ENCODE results near the gene ADISSP. TPM values are rescaled to one million over a fixed set of nuclear protein-coding genes. Genes with fewer than 3 reads are reported as not detected.

The ADISSP gene
- total and polyA plus RNA-seq, 9 of the 15 experiments (the other 6 are each of a cell fraction or from before 2014, with no cell fraction given), result 1.4 to 70.6 (median 23.4) TPM

DNA sequence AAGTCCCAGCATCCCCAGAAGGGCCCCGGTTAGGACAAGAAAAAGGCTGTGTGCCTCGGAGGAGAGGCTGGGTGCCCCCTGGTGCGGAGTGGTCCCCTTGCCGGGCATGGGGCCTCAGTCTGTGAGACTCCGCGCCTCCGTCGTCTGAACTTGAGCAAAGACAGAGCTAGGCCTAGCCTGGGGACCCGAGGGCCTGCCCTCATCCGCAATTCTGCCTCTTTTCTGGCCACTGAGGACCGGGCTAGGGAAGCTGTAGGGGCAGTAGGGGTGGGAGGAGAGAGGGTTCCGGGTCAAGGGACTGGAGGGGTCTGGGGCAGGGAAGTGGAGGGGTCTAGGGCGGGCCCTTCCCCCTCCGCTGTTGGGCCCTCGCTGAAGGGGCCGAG lies 35.6 kb downstream of the ADISSP start:
- in situ Hi-C loops (cut with MboI), result no loop called here
- intact Hi-C loops (cut with micrococcal nuclease), result no loop called here
- no peak overlapping the region for H3K4me3 ChIP-seq
- H3K9me3 ChIP-seq (replicated peaks; ENCODE audit: control insufficient read depth, insufficient read depth, low read depth, low read length), result no peaks in the 10 kb centered on the region
- no peak for ATAC-seq
- H4K20me1 ChIP-seq (replicated peaks; ENCODE audit: control insufficient read depth, insufficient read depth, low read length), result no peaks in the 10 kb centered on the region
- BruUV-seq (replicated peaks), result no TSS peak
- H3K27ac ChIP-seq (ENCODE audit: extremely low read depth, low read depth, low read length), result no peak overlapping the region
- no peaks in the 10 kb centered on the region for H3K36me3 ChIP-seq (ENCODE audit: control insufficient read depth, insufficient read depth, low read length)
- no peak overlapping the region for H3K9ac ChIP-seq (ENCODE audit: insufficient read depth in 1 of 2, low read depth in 2 of 2, low read length in 2 of 2)
- ChIA-PET POLR2A (no interaction called here), CTCF (ENCODE audit: low intra/inter-chr PET ratio) (no interaction called here)
- no peaks in the 10 kb centered on the region for H3K79me2 ChIP-seq (ENCODE audit: control insufficient read depth, insufficient read depth, low read length)
- peaks cover 4 to 34% of the 10 kb centered on the region in 2 experiments; a peak in 3 of 5 replicates for H3K27me3 ChIP-seq (ENCODE audit: control insufficient read depth in 2 of 2, insufficient read depth in 2 of 2, low read length in 2 of 2)
- no peak overlapping the region for H2AFZ ChIP-seq (ENCODE audit: low read depth, low read length)
- no peaks in the 10 kb centered on the region for H3K9me1 ChIP-seq (ENCODE audit: control insufficient read depth, insufficient read depth, low read length)
- H3K4me2 ChIP-seq (ENCODE audit: insufficient read depth, low read length), result no peak overlapping the region
- TF ChIP-seq ZNF644 (tag; IDR thresholded peaks at IDR 0.05; ENCODE audit: low read depth), result no peak
- TF ChIP-seq, protein P1, sequence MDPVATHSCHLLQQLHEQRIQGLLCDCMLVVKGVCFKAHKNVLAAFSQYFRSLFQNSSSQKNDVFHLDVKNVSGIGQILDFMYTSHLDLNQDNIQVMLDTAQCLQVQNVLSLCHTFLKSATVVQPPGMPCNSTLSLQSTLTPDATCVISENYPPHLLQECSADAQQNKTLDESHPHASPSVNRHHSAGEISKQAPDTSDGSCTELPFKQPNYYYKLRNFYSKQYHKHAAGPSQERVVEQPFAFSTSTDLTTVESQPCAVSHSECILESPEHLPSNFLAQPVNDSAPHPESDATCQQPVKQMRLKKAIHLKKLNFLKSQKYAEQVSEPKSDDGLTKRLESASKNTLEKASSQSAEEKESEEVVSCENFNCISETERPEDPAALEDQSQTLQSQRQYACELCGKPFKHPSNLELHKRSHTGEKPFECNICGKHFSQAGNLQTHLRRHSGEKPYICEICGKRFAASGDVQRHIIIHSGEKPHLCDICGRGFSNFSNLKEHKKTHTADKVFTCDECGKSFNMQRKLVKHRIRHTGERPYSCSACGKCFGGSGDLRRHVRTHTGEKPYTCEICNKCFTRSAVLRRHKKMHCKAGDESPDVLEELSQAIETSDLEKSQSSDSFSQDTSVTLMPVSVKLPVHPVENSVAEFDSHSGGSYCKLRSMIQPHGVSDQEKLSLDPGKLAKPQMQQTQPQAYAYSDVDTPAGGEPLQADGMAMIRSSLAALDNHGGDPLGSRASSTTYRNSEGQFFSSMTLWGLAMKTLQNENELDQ (CRISPR knock-in tag; IDR thresholded peaks at IDR 0.05; ENCODE audit: borderline replicate concordance), result no peak
- TF ChIP-seq ATF1 (CRISPR knock-in tag; IDR thresholded peaks at IDR 0.05), result no peak
- TF ChIP-seq ATF1 (tag; IDR thresholded peaks at IDR 0.05), result no peak
- no peak for TF ChIP-seq NCOA4 (IDR thresholded peaks at IDR 0.05; ENCODE audit: partially characterized antibody)
- no peak for TF ChIP-seq RUNX1 (IDR thresholded peaks at IDR 0.05; ENCODE audit: low read depth)
- TF ChIP-seq, protein P2, sequence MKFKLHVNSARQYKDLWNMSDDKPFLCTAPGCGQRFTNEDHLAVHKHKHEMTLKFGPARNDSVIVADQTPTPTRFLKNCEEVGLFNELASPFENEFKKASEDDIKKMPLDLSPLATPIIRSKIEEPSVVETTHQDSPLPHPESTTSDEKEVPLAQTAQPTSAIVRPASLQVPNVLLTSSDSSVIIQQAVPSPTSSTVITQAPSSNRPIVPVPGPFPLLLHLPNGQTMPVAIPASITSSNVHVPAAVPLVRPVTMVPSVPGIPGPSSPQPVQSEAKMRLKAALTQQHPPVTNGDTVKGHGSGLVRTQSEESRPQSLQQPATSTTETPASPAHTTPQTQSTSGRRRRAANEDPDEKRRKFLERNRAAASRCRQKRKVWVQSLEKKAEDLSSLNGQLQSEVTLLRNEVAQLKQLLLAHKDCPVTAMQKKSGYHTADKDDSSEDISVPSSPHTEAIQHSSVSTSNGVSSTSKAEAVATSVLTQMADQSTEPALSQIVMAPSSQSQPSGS (CRISPR knock-in tag; IDR thresholded peaks at IDR 0.05), result no peak
- TF ChIP-seq PTRF (tag; IDR thresholded peaks at IDR 0.05), result no peak
- TF ChIP-seq RBM25 (IDR thresholded peaks at IDR 0.05; ENCODE audit: low read depth, low read length, severe bottlenecking), result no peak
- no peak for TF ChIP-seq ZNF584 (CRISPR knock-in tag; IDR thresholded peaks at IDR 0.05; ENCODE audit: low read depth)
- no peak for TF ChIP-seq GATAD2A (IDR thresholded peaks at IDR 0.05)
- TF ChIP-seq ZNF696 (CRISPR knock-in tag; conservative IDR thresholded peaks at IDR 0.05), result no peak
- TF ChIP-seq NFE2 (IDR thresholded peaks at IDR 0.05; ENCODE audit: low read depth), result no peak
- TF ChIP-seq, protein P3, sequence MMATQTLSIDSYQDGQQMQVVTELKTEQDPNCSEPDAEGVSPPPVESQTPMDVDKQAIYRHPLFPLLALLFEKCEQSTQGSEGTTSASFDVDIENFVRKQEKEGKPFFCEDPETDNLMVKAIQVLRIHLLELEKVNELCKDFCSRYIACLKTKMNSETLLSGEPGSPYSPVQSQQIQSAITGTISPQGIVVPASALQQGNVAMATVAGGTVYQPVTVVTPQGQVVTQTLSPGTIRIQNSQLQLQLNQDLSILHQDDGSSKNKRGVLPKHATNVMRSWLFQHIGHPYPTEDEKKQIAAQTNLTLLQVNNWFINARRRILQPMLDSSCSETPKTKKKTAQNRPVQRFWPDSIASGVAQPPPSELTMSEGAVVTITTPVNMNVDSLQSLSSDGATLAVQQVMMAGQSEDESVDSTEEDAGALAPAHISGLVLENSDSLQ (IDR thresholded peaks at IDR 0.05), result no peak
- TF ChIP-seq, protein P4, sequence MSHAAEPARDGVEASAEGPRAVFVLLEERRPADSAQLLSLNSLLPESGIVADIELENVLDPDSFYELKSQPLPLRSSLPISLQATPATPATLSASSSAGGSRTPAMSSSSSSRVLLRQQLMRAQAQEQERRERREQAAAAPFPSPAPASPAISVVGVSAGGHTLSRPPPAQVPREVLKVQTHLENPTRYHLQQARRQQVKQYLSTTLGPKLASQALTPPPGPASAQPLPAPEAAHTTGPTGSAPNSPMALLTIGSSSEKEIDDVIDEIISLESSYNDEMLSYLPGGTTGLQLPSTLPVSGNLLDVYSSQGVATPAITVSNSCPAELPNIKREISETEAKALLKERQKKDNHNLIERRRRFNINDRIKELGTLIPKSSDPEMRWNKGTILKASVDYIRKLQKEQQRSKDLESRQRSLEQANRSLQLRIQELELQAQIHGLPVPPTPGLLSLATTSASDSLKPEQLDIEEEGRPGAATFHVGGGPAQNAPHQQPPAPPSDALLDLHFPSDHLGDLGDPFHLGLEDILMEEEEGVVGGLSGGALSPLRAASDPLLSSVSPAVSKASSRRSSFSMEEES (CRISPR knock-in tag; IDR thresholded peaks at IDR 0.05), result no peak
- TF ChIP-seq, protein P5, sequence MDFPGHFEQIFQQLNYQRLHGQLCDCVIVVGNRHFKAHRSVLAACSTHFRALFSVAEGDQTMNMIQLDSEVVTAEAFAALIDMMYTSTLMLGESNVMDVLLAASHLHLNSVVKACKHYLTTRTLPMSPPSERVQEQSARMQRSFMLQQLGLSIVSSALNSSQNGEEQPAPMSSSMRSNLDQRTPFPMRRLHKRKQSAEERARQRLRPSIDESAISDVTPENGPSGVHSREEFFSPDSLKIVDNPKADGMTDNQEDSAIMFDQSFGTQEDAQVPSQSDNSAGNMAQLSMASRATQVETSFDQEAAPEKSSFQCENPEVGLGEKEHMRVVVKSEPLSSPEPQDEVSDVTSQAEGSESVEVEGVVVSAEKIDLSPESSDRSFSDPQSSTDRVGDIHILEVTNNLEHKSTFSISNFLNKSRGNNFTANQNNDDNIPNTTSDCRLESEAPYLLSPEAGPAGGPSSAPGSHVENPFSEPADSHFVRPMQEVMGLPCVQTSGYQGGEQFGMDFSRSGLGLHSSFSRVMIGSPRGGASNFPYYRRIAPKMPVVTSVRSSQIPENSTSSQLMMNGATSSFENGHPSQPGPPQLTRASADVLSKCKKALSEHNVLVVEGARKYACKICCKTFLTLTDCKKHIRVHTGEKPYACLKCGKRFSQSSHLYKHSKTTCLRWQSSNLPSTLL (IDR thresholded peaks at IDR 0.05), result no peak
- no peak for FAIRE-seq
- no peak for DNase-seq (ENCODE audit: extremely low read depth in 1 of 4, low spot score in 3 of 4)
- H3K4me1 ChIP-seq (replicated peaks in 1 of 2; ENCODE audit: control insufficient read depth in 2 of 2, insufficient read depth in 2 of 2, low read length in 2 of 2), result peaks cover 8 to 13% of the 10 kb centered on the region in 2 experiments; a peak in 4 of 5 replicates
- 43% methylated on average over 10 of the region's 16 CpGs for WGBS (ENCODE audit: insufficient coverage, low coverage, missing lambda C conversion rate)

Data from K562 (cell line).